ENCODE data around the gene RNU6-9. TPM values are rescaled to one million over a fixed set of nuclear protein-coding genes. Genes with fewer than 3 reads are reported as not detected.

RNU6-9 gene
- polyA plus RNA-seq, 3 donors, result not detected

DNA sequence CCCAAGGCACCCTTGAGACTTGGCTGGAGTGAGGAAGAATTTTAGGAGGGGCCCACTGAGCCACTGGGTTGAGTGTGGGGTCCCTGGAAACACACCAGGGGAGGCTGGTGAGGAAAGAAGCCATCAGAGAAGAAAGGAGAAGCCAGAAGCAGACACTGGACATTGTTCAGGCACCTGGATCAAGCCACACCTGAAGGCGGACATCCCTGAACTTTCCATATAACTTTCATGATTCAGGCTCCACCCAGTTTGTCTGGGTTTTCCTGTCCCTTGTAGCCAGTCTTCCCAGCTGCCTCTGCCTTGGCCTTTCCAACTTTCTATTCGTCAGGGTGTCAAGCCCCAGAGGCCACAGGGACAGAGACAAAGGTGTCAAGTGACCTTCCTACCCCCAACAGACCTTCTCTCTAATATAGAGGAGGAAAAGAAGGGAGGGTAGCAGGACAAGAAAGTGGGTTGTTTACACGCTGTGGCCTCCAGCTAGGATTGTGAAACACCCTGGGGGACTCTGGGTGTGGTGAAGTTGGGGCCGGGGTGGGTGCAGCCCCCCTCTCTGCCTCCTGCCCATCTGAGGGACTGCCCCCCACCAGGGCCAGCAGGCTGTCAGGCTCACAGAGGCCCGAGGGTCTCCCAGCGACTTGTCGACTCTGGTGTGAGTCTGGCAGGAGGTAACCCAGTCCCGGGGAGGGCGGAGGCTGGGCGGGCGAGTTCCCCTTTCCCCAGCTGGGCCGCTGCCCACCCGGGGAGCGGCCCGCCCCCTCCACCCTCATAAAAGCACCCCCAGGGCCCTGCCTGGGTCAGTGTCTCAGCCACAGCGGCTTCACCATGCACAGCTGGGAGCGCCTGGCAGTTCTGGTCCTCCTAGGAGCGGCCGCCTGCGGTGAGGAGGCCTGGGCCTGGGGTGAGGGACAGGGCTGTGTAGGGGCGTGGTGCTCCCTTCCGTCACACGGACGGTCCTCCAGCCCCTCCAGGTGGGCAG, 34.1 kb upstream of the RNU6-9 start, which contains the start of gene CFD:
CFD (plus strand) TSS at position 797 of the 976 bp plus-strand sequence; CDS start at position 823, 26 bp downstream.
- no peak for DNase-seq (ENCODE audit: extremely low read depth in 1 of 11, low read depth in 9 of 11, low spot score in 4 of 11)

GRCh38 chr19:861141-861755, 32.0 kb upstream of the RNU6-9 start:
- DNase-seq (ENCODE audit: extremely low read depth in 1 of 11, low read depth in 9 of 11, low spot score in 4 of 11), result no peak

DNA sequence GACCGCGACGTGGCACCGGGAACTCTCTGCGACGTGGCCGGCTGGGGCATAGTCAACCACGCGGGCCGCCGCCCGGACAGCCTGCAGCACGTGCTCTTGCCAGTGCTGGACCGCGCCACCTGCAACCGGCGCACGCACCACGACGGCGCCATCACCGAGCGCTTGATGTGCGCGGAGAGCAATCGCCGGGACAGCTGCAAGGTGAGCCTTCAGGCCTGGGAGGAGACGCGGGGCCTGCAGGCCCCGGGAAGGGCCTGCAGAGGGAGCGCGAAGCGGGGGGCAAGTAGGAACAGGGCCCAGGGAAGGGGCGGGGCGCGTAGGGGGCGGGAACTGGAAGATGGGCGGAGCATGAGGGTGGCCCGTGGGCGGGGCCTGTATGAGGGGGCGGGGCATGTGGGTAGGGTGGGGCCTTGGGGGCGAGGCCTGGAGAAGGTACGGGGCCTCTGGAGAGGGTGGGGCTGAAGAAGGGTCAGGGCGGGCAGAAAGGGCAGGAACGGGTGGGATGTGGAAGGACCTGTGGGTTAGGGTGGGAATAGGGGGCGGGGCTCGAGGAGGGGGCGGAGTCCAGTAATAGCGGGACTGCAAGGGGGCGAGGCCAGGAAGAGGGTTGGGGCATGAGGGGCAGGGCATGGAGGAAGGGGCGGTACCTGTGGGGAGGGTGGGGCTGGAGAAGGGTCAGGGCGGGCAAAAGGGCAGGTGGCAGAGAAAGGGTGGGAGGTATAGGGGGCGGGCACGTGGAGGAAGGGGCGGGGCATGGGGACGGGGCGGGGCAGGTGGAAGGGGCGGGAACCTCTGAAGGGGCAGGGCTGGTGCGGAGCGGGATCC, 31.3 kb upstream of the RNU6-9 start:
- DNase-seq (ENCODE audit: extremely low read depth in 1 of 11, low read depth in 9 of 11, low spot score in 4 of 11), result no peak

GRCh38 chr19:862581-863314, 30.5 kb upstream of the RNU6-9 start:
- DNase-seq (ENCODE audit: extremely low read depth in 1 of 11, low read depth in 9 of 11, low spot score in 4 of 11), result no peak

- no peak for DNase-seq (ENCODE audit: extremely low read depth in 1 of 11, low read depth in 9 of 11, low spot score in 4 of 11)
Observed at GRCh38 chr19:863315-863620, 30.0 kb upstream of the RNU6-9 start.

DNA sequence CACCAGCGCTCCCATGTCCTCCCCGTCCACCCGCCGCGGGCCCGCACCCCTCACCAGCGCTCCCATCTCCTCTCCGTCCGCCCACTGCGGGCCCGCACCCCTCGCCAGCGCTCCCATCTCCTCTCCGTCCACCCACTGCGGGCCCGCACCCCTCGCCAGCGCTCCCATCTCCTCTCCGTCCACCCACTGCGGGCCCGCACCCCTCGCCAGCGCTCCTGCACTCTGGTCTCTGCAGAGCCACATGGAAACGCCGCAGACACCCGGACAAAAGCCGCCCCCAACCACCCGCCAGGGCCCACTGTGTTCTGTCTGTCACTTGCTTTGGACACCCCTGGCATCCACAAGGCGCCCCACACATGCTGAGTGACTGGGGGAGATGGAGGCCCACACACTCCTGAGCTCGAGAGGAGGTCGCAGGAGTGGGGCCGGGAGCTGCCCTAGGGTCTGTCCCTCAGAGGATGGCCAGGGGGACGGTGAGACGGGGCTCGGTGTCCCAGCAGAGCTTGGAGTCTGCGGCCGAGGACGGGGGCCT, 26.4 kb upstream of the RNU6-9 start:
- DNase-seq (ENCODE audit: extremely low read depth in 1 of 11, low read depth in 9 of 11, low spot score in 4 of 11), result no peak

DNA sequence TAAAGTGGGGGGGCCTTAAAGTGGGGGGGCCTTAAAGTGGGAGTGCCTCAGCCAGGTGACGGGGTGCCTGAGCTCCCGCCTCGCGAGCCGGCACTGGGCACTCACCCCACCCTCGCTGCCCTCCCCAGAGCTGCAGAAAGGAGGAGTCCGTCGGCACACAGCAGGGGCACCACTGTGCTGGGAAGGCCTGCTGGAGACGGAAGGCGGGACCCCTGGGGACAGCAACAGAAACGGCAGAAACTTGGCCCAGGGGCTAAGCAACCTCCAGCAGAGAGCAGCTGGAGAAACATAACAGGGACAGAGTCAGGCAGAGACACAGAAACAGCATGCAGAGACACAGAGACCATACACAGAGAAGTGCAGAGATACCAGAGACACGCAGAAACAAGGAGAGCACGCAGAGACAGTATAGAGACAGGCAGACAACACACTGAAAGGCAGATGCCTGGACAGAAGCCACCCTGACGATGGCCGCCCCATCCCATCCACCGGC, 25.9 kb upstream of the RNU6-9 start:
- DNase-seq (ENCODE audit: extremely low read depth in 1 of 11, low read depth in 9 of 11, low spot score in 4 of 11), result no peak

- no peak for DNase-seq (ENCODE audit: extremely low read depth in 1 of 11, low read depth in 9 of 11, low spot score in 4 of 11)
Observed at GRCh38 chr19:867855-868457, 25.3 kb upstream of the RNU6-9 start.

GRCh38 chr19:868458-869244, 24.6 kb upstream of the RNU6-9 start:
- DNase-seq (ENCODE audit: extremely low read depth in 1 of 11, low read depth in 9 of 11, low spot score in 4 of 11), result no peak

- DNase-seq (ENCODE audit: extremely low read depth in 1 of 11, low read depth in 9 of 11, low spot score in 4 of 11), result no peak
Observed at GRCh38 chr19:869245-870177, 23.8 kb upstream of the RNU6-9 start.

DNA sequence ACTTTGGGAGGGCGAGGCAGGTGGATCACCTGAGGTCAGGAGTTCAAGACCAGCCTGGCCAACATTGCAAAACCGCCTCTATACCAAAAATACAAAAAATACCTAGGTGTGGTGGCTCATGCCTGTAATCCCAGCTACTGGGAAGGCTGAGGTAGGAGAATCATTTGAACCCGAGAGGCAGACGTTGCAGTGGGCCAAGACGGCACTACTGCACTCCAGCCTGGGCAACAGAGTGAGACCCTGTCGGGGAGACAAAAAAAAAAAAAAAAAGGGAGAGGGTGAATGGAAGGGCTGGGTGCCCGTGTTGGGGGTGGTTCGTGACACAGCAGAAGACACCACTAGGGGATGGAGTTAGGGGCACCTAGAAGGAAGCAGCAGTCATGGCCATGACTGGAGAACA, 23.0 kb upstream of the RNU6-9 start:
- DNase-seq (ENCODE audit: extremely low read depth in 1 of 11, low read depth in 9 of 11, low spot score in 4 of 11), result no peak

DNA sequence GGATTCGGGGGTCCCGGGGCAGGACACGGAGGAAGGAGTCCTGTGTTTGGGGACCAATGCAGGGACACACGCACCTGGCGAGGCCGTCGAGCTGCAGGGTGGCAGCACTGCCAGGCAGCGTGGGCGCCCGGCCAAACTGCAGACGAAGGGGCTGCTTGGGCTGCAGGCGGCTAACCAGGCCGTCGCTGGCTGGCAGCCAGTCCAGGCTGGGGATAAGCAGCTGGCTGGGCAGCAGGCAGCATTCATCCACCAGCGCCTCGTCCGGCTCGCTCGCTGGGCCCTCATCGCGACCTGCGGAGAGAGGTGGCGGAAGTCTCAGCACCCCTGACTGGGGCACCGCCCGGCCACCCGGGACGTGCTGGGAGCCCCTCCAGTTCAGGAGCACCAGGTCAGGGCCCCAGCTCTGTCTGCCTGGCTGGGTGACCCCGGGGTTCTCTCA, 22.3 kb upstream of the RNU6-9 start:
- no peak for DNase-seq (ENCODE audit: extremely low read depth in 1 of 11, low read depth in 9 of 11, low spot score in 4 of 11)

DNA sequence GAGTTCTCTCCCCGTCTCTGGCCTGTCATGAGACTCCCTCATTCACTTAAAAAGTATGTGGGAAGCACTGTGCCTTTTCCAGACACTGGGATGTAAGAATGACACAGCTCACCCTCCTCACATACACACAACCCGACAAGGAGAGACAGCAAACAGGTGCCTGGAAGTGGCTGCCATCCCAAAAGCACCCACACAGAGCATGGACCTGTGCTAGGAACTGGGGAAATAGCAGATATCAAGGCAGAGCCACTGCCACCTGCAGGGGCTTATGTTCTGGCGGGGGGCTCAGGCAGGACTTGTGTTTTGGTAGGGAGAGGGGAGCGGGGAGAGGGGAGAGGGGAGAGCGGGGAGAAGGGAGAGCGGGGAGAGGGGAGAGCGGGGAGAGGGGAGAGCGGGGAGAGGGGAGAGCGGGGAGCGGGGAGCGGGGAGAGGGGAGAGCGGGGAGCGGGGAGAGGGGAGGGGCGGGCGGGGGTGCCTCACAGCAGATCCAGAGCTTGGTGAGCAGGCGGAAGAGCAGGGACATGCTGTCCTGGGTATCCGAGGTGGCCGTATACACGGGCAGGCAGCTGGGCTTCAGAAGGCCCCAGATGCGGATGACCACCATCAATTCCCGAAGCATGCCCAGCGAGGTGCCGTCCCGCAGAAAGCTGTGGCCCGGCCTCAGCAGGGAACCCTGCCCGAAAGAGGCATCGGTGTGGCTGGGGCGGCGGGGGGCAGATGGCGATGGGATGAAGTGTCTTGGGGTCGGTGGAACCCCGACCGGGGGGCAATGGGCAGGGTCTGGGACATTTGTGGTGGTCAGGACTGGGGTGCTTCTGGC, 21.6 kb upstream of the RNU6-9 start:
- no peak for DNase-seq (ENCODE audit: extremely low read depth in 1 of 11, low read depth in 9 of 11, low spot score in 4 of 11)

DNA sequence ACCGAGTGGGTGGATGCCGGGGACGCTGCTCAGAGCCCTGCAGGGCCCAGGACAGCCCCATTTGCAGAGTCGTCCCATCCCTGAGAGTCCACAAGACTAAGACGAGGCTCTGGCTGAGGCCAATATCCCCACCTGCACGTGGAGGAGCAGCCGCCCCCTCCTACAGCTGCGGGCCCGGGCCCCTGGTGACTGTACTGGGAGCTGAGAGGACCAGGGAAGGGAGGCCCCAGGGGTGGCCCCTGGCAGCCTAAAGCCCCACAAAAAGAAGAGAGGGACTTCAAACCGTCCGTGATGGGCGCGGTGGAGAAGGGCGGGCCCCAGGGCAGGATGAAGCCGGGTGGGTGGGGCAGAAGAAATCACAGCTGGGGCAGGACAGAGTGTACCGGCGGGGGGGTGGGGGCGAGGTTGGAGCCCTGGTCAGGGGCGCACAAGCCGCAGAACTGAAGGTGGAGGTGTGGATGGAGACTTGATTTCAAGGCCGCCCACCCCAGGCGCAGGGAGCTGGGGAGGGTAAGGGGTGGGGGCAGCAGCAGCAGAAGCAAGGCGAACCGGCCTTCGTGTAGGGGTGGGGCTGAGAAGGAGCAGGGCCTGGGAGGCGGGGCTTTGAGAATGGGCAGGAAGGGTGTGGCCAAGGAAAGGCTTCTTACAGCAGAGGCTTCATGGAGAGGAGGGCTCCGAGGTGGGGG, 20.9 kb upstream of the RNU6-9 start:
- DNase-seq (ENCODE audit: extremely low read depth in 1 of 11, low read depth in 9 of 11, low spot score in 4 of 11), result no peak

DNA sequence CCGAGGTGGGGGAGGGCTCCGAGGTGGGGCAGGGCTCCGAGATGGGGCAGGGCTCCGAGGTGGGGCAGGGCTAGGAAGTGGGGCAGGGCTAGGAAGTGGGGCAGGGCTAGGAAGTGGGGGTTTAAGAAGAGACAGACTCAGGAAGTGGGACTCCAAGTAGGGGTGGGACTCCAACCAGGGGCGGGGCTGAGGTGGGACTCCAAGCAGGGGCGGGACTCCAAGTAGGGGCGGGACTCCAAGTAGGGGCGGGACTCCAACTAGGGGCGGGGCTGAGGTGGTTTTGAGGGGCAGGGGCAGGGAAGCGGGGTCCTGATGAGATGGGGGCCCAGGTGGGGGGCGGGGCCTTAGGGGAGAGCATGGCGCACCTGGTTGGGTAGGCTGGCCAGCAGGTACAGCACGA, 20.2 kb upstream of the RNU6-9 start:
- no peak for DNase-seq (ENCODE audit: extremely low read depth in 1 of 11, low read depth in 9 of 11, low spot score in 4 of 11)

Measured in renal cortex interstitium (tissue), 11 donors.